ENCODE results near the gene PCSK6. TPM values are rescaled to one million over a fixed set of nuclear protein-coding genes. Genes with fewer than 3 reads are reported as not detected.

PCSK6 gene
- total RNA-seq, 1 experiment from 2014 or later = 22.4 TPM

DNA sequence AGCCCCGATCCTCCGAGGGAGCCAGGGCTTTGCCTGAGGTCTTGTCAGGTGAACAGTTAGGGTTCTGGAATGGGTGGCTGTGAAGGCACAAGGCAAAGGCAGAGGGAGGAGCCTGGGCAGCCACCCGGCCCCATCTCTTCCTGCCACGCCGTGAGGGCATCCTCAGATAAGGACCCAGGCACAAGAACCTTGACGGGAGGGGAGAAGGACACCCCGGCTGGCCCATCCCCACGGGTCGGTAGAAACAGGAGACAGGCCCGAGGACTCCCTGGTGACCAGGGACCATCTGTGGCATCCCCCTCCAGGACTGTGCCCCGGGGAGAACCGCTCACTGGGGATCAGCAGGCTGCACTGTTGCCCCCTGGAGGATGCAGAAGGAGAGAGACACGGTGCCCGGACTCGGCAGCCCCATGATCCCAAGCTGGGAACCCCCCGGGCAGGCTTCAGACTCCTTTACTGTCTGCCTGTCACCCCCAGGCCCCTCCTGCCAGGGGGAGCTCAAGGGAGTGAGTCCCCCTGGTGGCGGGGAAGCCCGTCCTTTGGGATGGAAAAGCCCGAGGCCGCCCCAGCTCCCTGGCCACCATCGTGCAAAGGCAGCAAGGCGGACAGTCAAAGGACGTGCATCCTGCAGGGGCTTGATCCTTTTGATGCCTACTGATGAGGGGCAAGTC is 12.3 kb upstream of the PCSK6 start:
- DNase-seq (ENCODE audit: extremely low read depth, low read depth) = peak; percentile 7

DNA sequence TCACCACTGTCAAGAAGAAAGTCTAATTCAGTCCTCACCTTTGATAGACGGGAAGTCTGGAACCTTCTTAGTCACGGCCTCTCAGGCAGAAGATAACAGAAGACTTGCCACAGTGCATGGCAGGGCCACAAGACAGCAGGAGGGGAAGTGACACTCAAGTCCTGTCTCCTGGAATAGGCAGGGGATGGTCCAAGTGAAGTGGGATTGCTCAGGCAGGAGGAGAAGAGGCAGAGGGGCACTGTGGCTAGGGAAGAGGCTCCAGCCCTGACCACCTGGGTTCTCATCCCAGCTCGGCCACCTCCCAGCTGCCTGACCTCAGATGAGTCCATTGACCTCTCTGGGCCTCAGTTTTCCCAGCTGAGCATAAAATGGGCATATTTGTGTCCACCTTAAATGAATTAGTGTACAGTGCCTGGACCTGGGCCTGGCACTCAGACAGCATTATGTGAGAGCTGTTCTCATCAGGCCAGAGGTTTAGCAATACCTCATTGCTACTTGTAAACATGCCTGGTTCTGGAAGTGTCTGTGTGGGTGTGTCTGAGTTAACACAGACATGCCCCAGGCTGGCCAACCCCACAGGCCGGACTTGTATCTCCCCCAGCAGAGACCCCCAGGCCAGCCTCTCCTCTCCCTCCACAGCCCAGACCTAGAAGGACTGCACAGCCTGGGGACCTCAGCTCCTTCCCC is 11.5 kb upstream of the PCSK6 start:
- no peak for DNase-seq (ENCODE audit: extremely low read depth, low read depth)

DNA sequence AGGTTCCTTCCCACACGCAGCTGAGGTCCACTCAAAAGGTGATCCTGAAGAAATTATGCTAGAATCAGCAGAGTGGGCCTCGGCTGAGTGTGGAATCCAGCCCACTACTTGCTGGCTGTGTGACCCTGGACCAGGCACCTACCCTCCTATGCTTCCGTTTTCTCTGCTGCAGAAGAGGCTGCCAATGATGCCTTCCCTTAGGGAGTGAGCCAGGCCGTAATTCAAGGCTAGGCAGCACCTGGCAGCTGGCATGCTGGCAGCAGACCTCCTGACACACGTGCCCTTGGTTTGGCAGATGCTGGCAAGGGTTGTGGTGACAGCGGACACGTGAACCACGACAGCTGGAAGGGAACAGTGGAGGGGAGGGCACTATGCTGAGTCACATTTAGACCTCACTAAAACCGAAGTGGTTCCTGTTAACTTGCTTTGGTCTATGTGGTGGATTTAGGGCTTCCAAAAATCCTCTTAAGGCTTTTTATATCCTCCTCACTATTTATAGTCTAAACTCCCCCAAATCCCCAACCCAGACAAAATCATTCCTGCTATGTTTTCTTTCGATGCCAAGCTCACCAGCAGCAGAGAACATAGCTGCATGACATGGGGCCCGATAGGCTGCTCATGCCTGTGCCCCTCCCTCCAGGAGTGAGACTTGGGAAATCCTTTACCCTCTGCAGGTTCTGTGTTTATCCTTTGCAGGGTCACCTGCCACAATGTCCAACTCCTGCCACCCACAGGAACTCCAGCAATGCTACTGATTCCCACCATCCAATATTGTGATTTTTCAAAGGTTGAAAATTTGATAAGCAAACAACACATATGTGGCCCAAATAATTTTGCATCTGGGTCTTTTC is 10.6 kb upstream of the PCSK6 start:
- DNase-seq (ENCODE audit: extremely low read depth, low read depth) = no peak

DNA sequence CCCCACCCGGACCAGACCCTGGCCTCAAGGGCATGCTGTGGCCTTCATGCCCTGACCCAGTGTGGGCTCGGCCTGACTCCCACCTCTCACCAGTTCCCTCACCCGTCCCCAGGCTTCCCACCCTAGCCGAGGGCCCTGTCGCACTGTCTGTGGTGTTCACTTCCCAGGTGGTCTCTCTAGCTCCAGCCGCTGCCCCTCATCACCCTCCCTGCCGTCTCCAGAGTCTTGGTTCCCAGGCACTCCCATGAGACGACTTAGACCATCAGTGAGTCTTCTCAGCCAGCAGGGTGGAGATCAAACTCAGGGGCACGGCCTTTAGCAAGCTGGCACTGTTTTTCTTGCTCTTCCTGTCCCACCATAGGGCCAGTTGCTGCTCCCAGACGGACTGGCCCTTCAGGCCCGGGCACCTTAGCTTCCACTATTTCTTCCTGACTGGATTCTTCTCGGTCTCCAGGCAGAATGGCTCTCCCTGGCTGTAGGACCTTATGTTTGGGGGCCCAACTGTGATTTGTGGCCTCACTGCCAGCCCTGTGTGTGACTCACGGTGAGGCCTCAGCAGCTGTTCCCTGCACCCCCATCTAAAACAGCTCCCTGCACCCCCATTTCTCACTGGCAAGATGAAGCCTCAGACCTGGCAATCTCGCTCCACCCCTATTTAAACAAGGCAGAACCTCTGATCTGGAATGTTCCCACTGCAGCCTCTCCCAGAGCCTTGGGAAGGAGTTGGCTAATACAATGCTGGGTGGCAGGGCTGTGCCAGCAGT is 9.4 kb upstream of the PCSK6 start:
- no peak for DNase-seq (ENCODE audit: extremely low read depth, low read depth)

DNA sequence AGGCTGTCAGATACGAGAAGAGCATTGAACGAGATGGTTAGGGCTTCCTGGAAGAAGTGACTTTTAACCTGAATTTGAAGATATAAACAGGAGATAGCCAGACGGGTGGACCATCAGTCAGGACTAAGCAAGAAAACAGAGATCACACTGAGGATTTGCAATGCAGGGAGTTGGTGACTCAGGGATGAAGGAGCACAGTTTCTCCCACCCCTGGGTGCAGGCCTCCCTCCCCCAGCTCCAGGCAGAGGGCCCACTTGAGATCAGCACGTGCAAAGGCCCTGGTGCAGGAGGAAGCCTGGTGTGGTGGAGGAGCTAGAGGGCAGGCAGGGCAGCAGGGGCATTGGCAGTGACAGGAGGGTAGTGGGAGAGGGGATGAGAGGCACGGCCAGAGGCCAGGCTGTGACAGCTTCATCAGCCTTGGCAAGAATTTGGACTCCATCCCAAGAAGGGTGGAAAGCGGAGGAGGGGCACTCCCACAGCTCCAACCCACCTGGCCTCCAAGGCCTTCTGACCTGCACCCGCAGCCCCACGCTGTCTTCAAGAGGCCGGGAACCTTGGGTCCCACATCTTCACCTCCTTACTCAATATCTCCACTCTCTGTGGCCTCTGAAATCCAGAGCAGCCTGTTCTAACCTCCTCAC is 8.7 kb upstream of the PCSK6 start:
- no peak for DNase-seq (ENCODE audit: extremely low read depth, low read depth)

DNA sequence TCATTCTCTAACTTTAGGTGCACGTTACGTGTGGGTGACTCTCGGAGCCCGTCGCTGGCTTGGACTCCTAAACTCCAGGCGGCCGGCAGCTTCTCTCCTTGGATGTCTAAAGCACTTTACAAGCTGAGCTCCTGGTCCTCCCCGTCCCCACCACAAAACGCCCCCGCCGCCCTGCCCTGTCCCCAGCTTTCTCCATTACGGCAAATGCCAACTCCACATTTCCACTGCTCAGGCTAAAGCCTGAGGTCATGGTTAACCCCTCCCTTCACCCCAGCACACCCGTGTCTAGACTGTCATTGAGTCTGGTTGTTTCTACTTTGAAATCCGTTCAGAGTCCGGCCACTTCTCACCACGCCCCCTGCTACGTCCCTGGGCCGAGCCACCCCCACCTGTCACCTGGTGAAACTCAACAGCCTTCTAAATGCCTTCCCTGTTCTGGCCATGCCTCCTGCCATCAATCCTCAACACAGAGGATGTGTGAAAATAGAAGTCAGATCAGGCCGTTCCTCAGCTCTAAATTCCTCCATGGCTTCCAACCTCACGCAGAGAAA is 8.1 kb upstream of the PCSK6 start:
- DNase-seq (ENCODE audit: extremely low read depth, low read depth) = no peak

DNA sequence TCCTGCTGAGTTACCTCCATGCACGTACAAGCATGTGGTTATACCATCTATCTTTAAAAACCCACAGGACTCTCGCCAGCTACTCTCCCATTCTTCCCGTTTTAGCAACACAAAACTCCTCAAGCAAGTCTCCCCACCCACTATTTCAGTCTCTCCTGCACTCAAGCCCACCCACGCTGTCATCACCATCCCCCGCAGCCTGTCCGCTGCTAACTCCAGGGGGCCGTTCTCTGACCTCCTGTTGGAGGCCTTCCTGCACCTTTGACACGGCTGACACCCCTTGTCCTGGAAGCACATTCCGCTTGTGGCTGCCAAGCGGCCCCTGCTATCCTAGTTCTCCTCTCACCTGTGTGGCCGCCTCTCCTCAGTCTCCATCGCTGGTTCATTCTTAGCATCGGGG is 7.5 kb upstream of the PCSK6 start:
- DNase-seq (ENCODE audit: extremely low read depth, low read depth) = no peak

DNA sequence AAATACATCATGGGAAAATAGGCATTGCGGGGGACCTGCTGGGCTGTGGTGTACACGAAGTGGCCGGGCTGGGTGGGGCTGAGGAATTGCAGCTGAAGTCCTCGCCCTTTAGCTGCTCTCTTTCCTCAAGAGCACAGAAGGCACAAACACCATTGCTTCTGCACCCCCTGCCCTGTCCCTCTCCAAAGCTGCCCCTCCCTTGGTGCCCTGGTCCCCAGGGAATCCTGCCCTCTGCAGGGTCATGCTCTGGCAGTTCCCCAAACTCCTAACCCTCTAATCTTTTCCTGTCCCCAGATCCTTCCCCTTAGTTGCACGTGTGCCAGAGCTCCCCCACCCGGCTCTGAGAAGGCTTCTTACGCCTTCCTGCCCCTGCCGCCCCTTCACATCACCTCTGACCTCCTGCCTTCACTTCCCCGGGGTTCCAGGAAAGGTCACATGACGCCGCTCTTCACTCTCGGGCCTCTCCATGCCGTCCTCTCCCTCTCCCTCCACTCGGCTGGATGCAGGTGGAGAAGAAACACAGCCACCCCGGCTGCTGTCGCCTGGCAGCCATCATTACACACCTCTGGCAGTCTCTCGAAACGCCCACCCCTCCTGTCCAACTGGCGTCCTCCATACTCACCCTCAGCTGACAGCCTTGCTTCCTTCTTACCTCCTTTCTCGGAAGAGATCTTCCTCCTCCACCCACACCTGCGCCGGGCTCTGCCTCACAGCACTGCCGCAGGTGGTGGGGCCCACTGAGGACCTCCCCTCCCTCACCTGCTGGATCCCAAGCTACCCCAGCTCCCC is 6.9 kb upstream of the PCSK6 start:
- DNase-seq (ENCODE audit: extremely low read depth, low read depth) = no peak

DNA sequence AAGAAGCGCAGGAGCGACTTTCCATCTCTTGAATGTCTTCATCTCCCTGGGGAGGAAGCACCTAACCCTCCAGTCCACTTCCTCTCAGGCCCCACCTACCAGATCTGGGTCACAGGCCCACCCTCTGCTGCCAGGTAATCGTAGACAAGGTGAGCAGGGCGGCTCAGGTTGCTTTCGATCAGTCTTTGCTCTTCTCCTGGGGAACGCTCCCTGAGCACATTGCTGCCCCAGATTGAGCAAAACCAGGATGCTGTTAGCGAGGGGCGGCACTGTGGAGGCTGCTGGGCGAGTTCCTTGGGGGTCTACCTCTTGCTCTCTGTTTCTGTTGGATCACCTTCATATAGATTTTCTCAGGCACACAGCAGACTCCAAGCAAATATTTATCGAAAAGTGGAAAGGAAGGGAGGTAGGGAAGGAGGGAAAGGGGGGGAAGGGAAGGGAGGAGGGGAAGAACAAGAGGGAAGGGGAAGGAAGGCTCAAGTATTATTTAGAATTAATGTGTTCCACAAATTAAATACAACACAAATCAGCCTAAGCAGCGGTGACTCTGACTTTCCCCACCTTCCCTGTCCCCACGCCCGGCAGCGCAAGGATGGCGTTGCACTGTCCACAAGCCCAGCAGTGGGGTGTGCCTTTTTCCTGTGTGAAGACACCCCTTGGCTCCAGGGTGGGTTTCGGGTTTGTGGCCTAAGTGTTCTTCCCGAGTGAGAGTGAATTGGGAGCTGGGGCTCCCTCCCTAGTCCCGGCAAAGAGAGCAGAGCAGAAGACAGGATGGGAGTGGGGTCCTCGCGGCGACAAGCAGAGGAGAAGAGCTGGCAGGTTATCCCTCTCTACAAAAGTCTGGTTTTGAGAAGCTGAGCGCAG is 6.1 kb upstream of the PCSK6 start:
- no peak for DNase-seq (ENCODE audit: extremely low read depth, low read depth)

DNA sequence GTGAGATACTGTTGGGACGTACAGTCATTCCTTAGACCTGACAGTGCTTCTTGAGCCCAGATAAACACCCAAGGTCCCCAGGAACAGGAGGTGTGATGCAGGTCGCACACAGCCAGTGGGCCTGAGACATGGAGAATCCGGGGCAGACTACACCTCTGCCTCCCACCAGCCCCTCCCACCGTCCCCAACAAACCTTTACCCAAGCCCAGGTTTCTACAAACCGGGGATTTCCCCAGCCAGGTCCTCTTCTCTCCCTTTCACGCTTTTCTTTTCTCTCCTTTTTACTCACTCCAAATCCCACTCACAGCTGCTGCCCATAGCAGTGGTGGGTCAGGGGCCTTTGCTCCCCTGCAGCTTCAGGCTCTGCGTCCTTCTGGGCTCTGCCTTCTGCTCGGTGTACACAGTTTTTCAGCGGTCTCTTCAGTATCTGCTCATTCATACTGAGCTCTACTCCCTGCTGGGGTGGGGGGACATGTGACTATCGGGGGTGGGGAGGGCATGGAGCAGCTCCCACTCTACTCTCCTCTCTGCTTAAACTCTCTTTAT is 4.8 kb upstream of the PCSK6 start:
- no peak for DNase-seq (ENCODE audit: extremely low read depth, low read depth)

DNA sequence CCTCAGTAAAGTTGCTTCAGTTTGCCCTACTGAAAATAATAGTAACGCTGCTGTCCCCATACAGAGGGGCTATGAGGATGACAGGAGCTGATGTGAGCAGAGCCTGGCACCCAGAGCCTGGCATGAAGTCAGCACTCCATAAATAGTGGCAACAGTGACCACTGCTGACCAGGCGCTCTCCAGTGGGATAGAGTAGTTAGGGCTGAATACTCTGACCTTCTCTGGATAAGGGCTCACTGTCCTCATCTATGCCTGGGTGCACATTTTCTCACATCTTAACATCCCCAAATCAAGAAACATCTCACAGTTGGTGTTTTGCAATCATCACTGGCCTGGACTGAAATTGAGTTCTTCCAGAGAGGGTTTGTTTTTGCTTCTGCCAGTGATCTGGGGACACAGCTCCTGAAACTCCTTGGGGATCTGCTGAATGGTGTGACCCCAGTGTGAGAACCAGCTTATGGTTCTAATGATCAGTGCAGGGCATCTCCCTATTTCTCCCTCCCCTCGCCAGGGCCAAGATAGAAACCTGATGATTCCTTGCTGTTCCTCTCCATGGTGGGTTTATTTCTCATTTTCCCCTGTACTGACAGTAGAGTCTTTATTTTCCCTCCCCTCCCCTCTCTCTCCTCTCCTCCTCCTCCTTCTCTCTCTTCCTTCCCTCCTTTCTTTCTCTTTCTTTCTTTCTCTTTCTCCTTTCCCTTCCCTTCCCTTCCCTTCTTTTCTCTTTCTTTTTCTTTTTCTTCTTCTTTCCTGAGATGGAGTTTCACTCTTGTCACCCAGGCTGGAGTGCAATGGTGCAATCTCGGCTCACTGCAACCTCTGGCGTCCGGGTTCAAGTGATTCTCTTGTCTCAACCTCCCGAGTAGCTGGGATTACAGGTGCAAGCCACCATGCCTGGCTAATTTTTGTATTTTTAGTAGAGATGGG is 3.5 kb upstream of the PCSK6 start:
- no peak for DNase-seq (ENCODE audit: extremely low read depth, low read depth)

DNA sequence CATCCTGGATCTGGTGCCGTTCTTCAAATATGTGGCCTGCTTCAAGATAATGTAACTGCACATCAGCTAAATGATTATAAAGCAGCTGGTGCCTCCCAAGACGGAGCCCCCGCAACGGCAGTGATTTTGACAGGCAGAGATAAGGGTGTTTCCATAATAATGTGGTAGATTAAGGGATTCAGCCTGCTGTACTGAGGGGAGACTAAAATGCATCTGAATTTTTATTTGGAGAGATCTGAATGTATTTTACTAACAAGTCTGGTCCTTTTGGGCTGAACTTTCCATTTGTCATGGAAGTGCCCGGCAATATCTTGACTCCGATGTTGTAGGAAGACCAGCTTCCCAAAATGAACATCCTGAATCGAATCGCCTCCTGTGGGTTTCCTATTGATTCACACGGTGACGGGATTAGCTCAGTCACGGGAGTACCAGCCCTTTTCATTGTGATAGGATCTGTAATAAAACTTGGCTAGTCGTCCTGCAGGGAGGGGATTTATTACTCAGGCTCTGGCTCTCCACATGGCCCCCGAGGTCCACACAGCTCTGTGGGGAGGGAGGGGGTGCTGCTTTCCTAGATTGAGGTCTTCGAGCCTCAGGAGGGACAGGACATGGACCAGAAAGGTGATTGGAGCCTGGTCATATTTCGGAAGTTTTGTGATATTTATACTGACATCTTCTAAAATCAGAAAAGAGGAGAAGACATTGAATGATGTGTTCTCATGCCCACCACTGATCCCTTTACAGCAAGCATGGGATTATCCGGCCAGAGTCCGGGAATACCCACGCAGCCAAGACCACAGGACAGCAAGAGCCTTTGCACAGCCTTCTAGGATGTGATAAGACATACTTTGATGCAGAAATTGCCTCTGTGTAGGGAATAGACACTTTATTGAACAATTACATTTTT is 2.5 kb upstream of the PCSK6 start:
- no peak for DNase-seq (ENCODE audit: extremely low read depth, low read depth)

DNA sequence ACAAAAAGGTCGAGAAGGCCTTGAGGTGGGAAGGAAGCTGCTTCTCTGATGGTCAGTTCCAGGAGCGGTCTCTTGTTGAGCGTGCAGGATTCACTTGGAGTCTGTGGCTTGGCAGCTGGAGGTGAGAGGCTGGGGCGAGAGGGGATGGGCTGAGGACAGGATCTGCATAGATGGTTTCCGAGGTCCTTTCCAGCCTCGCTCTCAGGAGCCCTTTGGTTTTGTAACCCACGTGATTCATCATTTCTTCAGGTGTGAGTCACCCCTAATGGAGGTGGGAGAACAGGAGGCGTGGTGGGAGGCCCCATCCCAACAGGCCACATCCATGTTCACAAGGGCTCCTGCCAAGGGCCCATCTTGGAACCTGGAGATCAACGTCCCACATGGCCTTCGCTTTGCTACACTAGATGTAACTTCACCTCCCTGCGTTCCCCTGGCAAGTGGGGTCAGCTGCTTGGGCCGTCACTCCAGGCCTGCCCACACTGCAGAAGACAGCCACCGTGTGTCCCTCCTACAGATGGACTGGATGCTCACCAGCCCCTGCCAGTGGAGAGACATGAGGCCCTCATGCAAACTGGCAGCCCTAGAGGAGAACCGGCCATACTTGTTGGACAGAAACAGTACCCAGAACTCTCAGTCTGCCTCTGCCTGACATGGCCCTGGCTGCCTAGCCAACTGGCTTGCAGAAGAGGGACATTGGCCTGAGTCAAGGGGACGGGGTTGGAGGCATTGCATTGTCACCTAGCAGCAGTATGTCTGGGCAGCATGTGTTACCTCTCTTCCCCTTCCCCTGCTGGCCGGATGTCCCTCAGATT is 1.6 kb upstream of the PCSK6 start:
- no peak for DNase-seq (ENCODE audit: extremely low read depth, low read depth)

DNA sequence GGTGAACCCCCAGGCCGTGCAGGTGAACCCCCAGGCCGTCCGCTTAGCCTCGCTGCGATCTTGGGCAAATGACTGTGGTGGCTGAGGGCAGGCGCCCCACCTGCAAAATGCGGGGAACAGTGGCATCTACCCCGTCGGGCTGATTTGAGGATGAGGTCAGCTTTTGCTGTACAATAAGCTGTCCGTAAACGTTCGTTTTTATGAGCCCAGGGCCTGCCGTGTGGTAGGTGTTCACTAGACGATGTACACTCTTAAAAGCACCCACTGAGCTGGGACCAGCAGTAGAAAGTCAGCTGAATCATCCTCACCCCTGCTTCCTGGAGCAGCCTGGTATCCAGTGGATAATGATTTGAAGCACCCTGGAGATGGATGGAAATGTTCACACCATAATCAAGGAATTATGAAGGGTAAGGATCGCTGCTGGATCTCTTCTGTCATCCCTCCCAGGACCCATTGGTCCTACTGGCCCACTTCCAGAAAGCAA is 943 bp upstream of the PCSK6 start:
- no peak for DNase-seq (ENCODE audit: extremely low read depth, low read depth)

DNA sequence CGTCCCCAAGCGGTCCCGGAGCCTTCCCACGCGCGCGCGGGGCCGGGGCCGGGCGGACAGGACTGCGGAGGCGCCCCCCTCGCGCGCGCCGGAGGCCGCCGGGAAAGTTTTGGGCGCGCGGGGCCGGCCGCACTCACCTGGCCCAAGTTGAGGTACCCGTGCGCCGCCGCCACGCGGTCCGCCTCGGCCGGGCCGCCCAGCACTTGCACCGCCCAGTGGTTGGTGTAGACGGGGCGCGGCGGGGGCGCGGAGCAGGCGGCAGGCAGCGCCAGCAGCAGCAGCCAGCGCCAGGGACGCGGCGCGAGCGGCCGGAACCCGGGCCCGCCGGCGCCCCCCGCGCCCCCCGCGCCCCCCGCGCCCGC is 289 bp downstream of the PCSK6 start:
- DNase-seq (ENCODE audit: extremely low read depth, low read depth) = peak; percentile 19

Data from NCI-H460 (cell line).